Tibial nerve (tissue), 3 donors: ENCODE measurements around the gene FAM210A.

Source experiments
- CTCF ChIP-seq, 5 experiments: fragments of 200-600 bp in 3 of 5; fragments of 450-650 bp in 2 of 5; sonication (generic) in 3 of 5; IDR thresholded peaks; one replicate each; pipeline ENCODE4 v1.5.1; 2016 to 2019; ENCODE audit warnings: antibody characterized with exemption in 5 of 5, mild to moderate bottlenecking in 3 of 5, moderate library complexity in 2 of 5
- POLR2A ChIP-seq, 2 donors: fragments of 450-650 bp; IDR thresholded peaks; one replicate each; pipeline ENCODE4 v1.6.1; 2017; ENCODE audit warnings: antibody characterized with exemption in 2 of 2, mild to moderate bottlenecking in 2 of 2, moderate library complexity in 2 of 2

GRCh38 chr18:13746633-13747032, 20.3 kb upstream of the FAM210A start:
- TF ChIP-seq CTCF (IDR thresholded peaks at IDR 0.05) (no peak), POLR2A (IDR thresholded peaks at IDR 0.05) (no peak)
